GM12892 (cell line): ENCODE results near the gene RMND5A. TPM values are rescaled to one million over a fixed set of nuclear protein-coding genes. Genes with fewer than 3 reads are reported as not detected.
A peak's percentile ranks its signal among the peaks of the same experiment; 100 is the strongest.
"Not testable (repeated sequence)": the region's sequence is repeated elsewhere in the genome, so short reads cannot be mapped to it uniquely, and the experiment has no call there.

Experiments
- DNase-seq: peaks from one replicate; pipeline ENCODE4 v3.0.0; 2011; ENCODE audit not compliant: insufficient read length
- FAIRE-seq: peaks from 2 replicates; lab custom pipeline; 2011; peaks lifted over from hg19 to GRCh38; lab: Jason Lieb, UNC
- POLR2A ChIP-seq: IDR thresholded peaks from 2 replicates; pipeline ENCODE4 v1.6.1; 2011; ENCODE audit warnings: low read depth, low read length, control low read depth
- POLR2AphosphoS5 ChIP-seq: IDR thresholded peaks from 2 replicates; pipeline ENCODE4 v1.6.1; 2011; ENCODE audit warnings: low read depth, low read length, control low read depth
- TAF1 ChIP-seq: IDR thresholded peaks from 2 replicates; pipeline ENCODE4 v1.6.1; 2011; ENCODE audit warnings: low read depth, mild to moderate bottlenecking, control low read depth, low read length, borderline replicate concordance
- polyA plus RNA-seq: library from polyadenylated mRNA; unstranded; fragments of >200 nt; gene quantifications from one replicate; pipeline ENCODE4 v1.2.1, GENCODE V29; 2012; ENCODE audit warnings: missing spikeins, inconsistent platforms; ENCODE audit not compliant: missing spikeins

Gene RMND5A
- polyA plus RNA-seq: 15.5 TPM

GRCh38 chr2:86719637-86720539, at the start of gene RMND5A:
RMND5A (plus strand) TSS chr2:86720291; CDS start chr2:86720668, 377 bp downstream.
- TF ChIP-seq POLR2A (peak; percentile 59; the same call in 1 of the 2 replicates), TAF1 (0 out of 2 replicates have a peak, but pooled peaks have one; percentile 42)
- peak; percentile 97 for FAIRE-seq
- DNase-seq: not testable (repeated sequence)

GRCh38 chr2:86671337-86671981, 48.6 kb upstream of the RMND5A start:
- TF ChIP-seq POLR2A (no peak), TAF1 (no peak), POLR2AphosphoS5 (no peak)
- FAIRE-seq: no peak
- DNase-seq: no peak

- DNase-seq (no peak), FAIRE-seq (no peak)
- TF ChIP-seq TAF1 (no peak), POLR2AphosphoS5 (no peak), POLR2A (no peak)
Observed at GRCh38 chr2:86672027-86672545, 48.0 kb upstream of the RMND5A start.

GRCh38 chr2:86673011-86673410, 47.1 kb upstream of the RMND5A start:
- no peak for TF ChIP-seq POLR2A
- no peak for TF ChIP-seq POLR2AphosphoS5
- no peak for TF ChIP-seq TAF1
- FAIRE-seq (no peak), DNase-seq (no peak)

- DNase-seq: no peak
- no peak for FAIRE-seq
Observed at GRCh38 chr2:86673986-86674670, 46.0 kb upstream of the RMND5A start.

GRCh38 chr2:86675104-86675503, 45.0 kb upstream of the RMND5A start:
- TF ChIP-seq POLR2A (no peak), POLR2AphosphoS5 (no peak), TAF1 (no peak)
- FAIRE-seq (no peak), DNase-seq (no peak)

More at GRCh38 chr2:86673986-86674670, 46.0 kb upstream of the RMND5A start:
- TF ChIP-seq POLR2AphosphoS5 (no peak), TAF1 (no peak), POLR2A (no peak)

GRCh38 chr2:86675511-86676015, 44.5 kb upstream of the RMND5A start:
- DNase-seq (no peak), FAIRE-seq (no peak)
- TF ChIP-seq POLR2AphosphoS5 (no peak), TAF1 (no peak), POLR2A (no peak)

GRCh38 chr2:86677816-86678215, 42.3 kb upstream of the RMND5A start:
- no peak for FAIRE-seq

GRCh38 chr2:86679036-86679435, 41.1 kb upstream of the RMND5A start:
- TF ChIP-seq POLR2AphosphoS5 (no peak), TAF1 (no peak), POLR2A (no peak)
- FAIRE-seq: no peak
- no peak for DNase-seq

More at GRCh38 chr2:86677816-86678215, 42.3 kb upstream of the RMND5A start:
- DNase-seq: no peak
- TF ChIP-seq POLR2AphosphoS5: no peak
- no peak for TF ChIP-seq POLR2A
- TF ChIP-seq TAF1: no peak

- TF ChIP-seq TAF1 (no peak), POLR2A (no peak), POLR2AphosphoS5 (no peak)
- DNase-seq (no peak), FAIRE-seq (no peak)
Observed at GRCh38 chr2:86685351-86685750, 34.7 kb upstream of the RMND5A start.
